GM10266 (cell line): Measurements from ENCODE around the gene SMIM24.

Source experiments
- DNase-seq: peaks from one replicate; pipeline ENCODE4 v3.0.0; 2012; ENCODE audit errors: extremely low spot score
- TF ChIP-seq, protein P1 (sequence below): IDR thresholded peaks from 2 replicates; pipeline ENCODE4 v1.5.1; 2012; ENCODE audit warnings: mild to moderate bottlenecking, low read depth; ENCODE audit not compliant: control insufficient read depth, insufficient read depth; ENCODE audit errors: missing control alignments

Gene SMIM24

DNA sequence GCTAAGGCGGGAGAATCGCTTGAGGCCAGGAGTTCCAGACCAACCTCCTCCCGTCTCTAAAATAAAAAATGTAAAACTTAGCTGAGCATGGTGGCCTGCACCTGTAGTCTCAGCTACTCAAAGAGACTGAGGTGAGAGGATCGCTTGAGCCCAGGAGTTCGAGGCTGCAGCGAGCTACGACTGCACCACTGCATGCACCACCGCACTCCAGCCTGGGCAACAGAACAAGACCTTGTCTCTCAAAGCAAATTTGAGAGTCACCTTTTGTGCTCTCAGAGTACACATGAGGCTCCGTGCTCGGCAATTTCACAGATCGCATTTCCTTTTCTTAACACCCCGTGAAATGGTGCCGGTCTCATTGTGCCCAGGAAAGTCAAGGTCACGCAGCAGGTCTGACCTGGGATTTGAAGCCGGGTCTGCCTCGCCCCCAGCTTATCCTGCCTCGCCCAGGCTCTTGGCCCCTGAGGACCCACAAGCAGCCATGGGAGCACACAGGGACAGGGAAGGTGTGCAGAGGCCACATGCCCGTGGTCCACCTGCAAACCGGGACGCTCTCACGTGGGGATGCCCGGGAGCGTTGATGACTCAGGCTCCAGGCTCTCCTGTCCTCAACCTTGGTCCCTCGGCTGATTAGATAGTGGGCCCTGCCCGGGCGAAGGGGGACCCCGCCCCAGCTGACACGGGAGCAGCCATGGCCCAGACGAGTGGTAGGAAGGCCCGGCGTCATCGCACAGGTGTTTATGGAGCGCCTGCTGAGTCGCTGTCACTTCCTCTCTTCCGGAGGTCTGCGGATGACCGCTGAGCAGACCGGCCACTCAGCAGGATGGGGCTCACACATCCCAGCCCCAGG is 1.1 kb upstream of the SMIM24 start:
- TF ChIP-seq, protein P1, sequence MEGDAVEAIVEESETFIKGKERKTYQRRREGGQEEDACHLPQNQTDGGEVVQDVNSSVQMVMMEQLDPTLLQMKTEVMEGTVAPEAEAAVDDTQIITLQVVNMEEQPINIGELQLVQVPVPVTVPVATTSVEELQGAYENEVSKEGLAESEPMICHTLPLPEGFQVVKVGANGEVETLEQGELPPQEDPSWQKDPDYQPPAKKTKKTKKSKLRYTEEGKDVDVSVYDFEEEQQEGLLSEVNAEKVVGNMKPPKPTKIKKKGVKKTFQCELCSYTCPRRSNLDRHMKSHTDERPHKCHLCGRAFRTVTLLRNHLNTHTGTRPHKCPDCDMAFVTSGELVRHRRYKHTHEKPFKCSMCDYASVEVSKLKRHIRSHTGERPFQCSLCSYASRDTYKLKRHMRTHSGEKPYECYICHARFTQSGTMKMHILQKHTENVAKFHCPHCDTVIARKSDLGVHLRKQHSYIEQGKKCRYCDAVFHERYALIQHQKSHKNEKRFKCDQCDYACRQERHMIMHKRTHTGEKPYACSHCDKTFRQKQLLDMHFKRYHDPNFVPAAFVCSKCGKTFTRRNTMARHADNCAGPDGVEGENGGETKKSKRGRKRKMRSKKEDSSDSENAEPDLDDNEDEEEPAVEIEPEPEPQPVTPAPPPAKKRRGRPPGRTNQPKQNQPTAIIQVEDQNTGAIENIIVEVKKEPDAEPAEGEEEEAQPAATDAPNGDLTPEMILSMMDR: no peak
- DNase-seq: no peak

DNA sequence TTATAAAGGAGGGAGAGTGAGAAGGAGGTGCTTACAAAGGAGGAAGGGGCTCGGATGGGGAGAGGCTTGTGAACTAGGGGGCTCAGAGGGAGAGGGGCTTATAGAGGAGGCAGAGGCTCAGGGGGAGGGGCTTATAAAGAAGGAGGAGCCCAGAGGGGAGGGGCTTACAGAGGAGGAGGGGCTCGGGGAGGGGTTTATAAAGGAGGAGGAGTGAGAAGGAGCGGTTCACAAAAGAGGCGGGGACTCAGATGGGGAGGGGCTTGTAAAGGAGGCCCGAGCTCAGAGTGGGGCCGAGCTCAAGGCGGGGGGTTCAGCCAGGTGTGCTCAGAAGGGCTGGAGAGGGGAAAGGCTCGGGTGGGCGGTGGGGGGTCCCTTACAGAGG is 500 bp downstream of the SMIM24 start:
- DNase-seq: no peak

DNA sequence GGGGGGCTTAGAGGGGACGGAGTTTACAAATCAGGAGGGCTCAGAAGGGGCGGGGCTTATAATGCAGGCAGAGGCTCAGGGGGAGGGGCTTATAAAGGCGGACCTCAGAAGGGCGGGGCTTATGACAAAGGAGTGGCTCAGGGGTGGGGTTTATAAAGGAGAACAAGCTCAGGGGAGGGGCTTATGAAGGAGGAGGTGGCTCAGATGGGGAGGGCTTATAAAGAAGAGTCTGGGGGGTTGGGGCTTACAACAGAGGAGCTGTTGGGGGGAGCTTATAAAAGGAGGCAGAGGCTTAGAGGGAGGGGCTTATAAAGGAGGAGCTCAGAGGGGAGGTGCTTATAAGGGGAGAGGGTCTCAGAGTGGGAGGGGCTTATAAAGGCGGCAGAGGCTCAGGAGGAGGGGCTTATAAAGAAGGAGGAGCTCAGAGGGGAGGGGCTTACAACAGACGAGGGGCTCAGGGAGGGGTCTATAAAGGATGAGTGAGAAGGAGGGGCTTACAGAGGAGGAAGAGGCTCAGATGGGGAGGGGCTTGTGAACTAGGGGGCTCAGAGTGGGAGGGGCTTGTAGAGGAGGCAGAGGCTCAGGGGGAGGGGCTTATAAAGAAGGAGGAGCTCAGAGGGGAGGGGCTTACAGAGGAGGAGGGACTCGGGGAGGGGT is 1.0 kb downstream of the SMIM24 start:
- peak; percentile 81 for DNase-seq
- TF ChIP-seq, protein P1: no peak

More for the DNA sequence above, 500 bp downstream of the SMIM24 start:
- TF ChIP-seq, protein P1: no peak

DNA sequence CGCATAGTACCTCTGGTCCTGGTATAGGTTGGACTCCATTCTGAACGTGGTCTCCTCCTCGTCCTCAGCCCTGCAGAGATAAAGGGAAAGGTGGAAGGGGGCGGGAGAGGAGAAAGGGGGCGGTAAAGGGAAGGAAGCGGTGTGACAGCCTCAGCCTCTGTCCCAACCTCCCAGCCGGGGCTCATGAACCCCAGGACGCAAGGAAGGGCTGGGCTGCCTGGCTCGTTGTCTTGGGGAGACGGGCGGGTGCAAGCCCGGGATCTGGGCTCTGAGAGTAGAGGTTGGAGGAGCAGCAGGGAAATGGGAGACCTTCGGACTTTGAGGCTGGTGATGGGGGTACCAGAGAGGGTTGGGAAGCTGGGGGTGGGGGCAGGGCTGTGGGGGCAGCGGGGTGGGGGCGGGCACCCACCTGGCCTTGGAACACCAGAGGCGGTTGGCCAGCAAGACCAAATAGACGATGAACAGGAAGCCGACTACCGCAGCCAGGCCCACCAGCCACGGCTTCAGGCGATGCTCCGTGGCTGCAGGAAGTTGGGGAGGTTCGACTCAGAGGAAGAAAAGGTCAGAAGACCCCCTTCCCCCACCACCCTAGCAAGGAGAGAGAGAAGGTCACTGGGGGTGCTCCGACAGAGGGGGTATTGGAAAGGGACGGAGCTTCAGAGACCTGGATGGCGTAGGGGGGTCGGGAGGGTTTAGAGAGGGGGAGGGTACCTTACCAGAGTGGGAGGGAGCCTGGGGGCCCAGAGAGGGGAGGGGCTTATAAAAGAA is 1.7 kb downstream of the SMIM24 start:
- TF ChIP-seq, protein P1: no peak
- no peak for DNase-seq

DNA sequence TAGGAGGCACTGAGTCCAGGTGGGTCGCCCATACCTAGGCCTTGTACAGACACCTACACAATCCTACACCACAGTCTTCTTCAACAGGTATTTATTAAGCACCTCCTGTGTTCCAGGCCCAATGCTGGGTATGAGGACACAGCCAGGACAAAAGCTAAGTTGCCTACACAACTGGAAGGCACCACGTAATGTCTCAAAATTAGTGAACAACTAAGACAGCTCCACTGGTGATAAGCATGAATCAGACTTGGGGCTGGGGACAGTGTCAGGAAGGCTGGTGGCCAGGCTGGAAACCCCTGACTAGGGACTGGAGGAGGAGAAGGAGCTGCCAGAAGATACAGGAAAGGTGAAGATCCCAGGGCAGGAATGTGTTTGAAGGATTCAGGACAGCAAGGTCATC is 2.4 kb downstream of the SMIM24 start:
- TF ChIP-seq, protein P1: no peak
- DNase-seq: no peak

DNA sequence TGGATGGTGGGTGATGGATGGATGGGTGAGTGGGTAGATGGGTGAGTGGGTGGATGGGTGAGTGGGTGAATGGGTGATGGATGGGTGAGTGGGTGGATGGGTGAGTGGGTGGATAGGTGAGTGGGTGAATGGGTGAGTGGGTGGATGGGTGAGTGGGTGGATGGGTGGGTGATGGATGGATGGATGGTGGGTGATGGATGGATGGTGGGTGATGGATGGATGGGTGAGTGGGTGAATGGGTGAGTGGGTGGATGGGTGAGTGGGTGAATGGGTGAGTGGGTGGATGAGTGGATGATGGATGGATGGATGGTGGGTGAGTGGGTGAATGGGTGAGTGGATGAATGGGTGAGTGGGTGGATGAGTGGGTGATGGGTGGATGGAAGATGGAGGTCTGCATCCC is 2.8 kb downstream of the SMIM24 start:
- TF ChIP-seq, protein P1: no peak
- no peak for DNase-seq
